GM19463 (cell line): ENCODE measurements around the gene ALB.

Source experiments
- ATAC-seq: cut with Tn5 transposase; IDR thresholded peaks from one replicate; pipeline ENCODE4 v1.9.1; 2021; ENCODE audit warnings: mild to moderate bottlenecking, moderate library complexity; ENCODE audit not compliant: unreplicated experiment

Gene ALB

DNA sequence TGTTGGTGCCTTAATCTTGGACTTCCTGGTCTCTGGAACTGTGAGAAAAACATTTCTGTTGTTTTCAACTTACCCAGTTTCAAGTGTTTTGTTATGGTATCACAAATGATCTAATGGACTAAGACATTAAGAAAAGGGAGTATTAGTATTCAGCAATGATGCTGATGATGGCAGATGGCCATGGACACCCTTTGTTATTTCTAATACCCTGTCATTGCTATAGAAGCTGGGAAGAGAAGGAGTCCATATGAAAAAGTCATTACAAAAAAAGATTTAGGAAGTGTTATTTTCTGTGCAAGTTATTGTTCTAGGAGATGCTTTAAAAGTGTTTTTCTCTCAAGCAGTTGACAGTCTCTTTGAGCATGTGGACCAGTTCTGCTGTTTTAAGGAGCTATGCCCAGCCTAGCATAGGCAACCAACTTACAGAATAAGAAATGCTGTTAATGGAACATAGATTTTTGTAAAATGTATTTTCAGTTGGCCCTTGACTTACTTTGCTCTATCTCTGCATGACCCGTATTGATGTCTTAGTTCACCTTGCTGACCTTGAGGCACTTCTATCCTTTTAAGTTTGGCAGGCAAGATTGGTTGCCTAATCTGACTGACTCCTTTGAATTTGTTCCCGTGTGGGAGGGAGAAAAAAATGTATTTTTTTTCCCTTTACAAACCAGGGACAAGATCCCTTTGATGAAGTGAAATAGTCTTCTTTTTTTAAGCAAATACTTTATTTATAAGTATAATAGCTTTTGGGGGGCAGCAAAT lies 25.9 kb downstream of the ALB start:
- no peak for ATAC-seq

DNA sequence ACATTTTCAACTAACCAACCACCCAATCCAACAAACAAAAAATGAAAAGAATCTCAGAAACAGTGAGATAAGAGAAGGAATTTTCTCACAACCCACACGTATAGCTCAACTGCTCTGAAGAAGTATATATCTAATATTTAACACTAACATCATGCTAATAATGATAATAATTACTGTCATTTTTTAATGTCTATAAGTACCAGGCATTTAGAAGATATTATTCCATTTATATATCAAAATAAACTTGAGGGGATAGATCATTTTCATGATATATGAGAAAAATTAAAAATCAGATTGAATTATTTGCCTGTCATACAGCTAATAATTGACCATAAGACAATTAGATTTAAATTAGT lies 27.7 kb downstream of the ALB start:
- no peak for ATAC-seq

DNA sequence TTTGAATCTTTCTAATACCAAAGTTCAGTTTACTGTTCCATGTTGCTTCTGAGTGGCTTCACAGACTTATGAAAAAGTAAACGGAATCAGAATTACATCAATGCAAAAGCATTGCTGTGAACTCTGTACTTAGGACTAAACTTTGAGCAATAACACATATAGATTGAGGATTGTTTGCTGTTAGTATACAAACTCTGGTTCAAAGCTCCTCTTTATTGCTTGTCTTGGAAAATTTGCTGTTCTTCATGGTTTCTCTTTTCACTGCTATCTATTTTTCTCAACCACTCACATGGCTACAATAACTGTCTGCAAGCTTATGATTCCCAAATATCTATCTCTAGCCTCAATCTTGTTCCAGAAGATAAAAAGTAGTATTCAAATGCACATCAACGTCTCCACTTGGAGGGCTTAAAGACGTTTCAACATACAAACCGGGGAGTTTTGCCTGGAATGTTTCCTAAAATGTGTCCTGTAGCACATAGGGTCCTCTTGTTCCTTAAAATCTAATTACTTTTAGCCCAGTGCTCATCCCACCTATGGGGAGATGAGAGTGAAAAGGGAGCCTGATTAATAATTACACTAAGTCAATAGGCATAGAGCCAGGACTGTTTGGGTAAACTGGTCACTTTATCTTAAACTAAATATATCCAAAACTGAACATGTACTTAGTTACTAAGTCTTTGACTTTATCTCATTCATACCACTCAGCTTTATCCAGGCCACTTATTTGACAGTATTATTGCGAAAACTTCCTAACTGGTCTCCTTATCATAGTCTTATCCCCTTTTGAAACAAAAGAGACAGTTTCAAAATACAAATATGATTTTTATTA lies 28.3 kb downstream of the ALB start:
- ATAC-seq, result no peak

DNA sequence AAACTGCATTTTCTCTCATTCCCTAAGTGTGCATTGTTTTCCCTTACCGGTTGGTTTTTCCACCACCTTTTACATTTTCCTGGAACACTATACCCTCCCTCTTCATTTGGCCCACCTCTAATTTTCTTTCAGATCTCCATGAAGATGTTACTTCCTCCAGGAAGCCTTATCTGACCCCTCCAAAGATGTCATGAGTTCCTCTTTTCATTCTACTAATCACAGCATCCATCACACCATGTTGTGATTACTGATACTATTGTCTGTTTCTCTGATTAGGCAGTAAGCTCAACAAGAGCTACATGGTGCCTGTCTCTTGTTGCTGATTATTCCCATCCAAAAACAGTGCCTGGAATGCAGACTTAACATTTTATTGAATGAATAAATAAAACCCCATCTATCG lies 29.1 kb downstream of the ALB start:
- ATAC-seq, result no peak

DNA sequence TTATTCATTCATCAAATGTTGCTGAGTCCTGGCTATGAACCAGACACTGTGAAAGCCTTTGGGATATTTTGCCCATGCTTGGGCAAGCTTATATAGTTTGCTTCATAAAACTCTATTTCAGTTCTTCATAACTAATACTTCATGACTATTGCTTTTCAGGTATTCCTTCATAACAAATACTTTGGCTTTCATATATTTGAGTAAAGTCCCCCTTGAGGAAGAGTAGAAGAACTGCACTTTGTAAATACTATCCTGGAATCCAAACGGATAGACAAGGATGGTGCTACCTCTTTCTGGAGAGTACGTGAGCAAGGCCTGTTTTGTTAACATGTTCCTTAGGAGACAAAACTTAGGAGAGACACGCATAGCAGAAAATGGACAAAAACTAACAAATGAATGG lies 30.2 kb downstream of the ALB start:
- ATAC-seq, result no peak

DNA sequence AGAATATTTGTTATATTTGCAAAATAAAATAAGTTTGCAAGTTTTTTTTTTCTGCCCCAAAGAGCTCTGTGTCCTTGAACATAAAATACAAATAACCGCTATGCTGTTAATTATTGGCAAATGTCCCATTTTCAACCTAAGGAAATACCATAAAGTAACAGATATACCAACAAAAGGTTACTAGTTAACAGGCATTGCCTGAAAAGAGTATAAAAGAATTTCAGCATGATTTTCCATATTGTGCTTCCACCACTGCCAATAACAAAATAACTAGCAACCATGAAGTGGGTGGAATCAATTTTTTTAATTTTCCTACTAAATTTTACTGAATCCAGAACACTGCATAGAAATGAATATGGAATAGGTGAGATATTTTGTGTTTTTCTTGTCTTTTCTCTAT lies 31.9 kb downstream of the ALB start, which contains the start of gene AFP:
TSS of gene AFP (plus strand) at position 238 of the 400 bp plus-strand sequence. CDS start at position 280, 42 bp downstream.
- no peak for ATAC-seq

DNA sequence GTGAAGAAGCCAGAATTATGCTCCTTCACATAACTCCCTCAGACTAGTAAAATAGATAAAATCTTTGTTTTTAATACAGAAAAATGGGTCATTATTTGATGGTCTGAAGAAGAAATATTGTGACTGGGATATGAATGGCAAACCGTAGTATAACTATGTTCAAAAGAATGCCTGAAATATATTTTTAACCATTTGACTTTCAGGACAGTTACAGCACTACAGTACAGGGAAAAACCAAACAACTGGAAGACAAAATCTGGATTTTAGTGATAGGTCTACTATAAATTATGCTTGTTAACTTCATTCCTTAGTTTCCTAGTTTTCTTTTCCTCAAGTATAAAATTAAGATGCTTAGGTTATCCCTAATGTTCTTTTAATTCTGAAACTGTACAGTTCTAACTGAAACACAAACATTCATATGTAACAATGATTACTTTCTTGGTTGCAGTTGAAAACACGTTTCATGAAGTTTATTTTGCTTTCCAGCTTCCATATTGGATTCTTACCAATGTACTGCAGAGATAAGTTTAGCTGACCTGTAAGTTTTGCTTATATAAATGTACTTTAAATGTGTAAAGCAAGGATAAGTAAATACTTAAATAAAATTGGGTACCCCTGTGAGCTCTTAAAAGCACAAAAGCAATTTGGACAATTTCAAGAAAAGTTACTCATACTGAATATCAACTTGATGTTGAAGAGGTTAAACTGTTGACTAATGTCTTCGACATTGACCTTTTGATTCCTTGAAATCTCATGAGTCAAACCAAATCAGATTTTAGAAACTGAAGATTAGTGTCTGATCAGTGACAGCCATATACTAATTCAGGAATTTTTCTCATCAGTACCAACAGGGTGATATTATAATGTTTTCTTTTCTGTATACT lies 32.8 kb downstream of the ALB start:
- ATAC-seq, result no peak

DNA sequence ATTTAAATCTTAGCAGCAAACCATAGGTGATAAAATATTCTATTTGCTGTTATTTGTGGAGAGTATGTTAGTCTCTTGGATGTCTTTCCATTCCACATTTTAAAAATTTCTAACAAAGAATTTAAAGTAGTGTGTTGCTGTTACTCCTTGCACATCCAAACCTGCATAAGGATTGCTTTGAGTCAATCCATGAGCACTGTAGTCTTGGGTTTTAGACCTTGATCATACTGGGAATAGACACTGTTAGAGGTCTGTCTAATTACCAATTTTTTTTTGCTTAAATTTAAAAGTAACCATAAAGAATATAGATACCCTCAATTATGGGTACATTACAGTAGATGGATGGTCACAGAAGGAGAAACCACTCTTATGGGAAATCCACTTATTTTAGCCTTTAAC lies 33.5 kb downstream of the ALB start:
- ATAC-seq, result no peak

DNA sequence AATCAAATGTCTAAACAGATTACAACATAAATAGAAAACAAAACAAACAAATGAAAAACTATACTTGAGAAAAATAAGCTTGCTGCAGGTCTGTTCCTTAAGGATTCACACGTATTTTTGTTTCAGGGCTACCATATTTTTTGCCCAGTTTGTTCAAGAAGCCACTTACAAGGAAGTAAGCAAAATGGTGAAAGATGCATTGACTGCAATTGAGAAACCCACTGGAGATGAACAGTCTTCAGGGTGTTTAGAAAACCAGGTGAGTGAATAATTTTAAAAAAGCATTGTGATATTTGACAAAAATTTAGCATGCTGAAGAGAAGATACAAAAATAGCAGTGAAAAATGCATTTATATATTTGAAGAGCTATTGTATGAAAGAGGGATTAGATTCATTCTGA lies 34.0 kb downstream of the ALB start:
- no peak for ATAC-seq

DNA sequence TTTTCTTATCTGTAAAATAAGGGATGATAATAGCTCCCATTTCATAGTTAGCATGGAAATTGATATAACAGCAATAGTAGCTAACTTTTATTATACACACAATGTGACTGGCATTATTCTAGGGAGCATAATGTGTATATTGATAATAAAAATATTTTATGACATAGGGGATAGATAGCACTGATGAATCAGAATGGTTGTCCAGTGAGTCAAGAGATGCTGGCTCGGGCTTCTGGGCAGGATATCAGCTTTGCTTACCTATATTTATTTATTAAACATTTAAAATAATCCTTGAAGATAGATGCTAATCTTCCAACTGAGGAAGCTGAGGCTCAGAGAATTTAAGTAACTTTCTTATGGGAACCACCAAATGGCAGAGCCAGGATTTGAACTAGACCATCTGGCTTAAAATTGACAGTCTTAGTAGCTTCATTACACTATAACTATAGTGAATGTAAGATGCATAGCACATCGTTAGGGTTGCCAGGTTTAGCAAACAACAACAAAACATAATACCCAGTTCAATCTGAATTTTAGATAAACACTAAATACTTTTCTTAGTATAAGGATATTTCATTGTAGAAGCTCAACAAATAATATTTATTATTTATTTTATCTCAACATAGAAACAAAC lies 34.6 kb downstream of the ALB start:
- ATAC-seq, result no peak

DNA sequence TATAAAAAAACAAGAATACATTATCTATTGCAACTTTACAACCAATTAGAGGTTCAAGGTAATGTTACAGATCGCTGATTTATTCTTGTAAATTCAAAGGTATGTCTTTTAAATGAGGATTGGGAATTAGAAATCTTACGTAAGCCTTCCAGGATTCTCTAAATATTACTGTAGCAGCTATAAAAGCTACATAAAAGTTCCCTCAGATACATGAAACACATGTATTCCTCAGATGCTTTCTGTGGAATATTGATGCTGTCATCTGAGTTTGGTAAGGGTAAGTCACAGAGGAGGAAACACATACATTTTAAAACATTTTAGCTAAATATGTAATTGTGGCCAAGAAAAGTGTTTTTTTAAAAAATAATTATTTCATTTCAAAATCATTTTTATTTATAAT lies 35.4 kb downstream of the ALB start:
- ATAC-seq, result no peak

DNA sequence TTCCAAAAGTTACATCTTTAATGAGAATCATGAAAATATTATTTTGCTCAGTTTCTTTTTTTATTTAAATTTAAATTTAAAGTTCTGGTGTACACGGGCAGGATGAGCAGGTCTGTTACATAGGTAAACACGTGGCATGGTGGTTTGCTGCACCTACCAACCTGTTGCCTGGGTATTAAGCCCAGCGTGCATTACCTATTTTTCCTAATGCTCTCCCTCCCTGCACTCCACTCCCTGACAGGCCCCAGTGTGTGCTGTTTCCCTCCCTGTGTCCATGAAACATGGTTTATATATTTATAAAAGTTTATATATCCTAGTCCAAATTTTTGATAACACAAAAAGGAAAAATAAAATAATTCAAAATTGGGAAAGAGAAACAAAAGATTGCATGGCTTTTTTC lies 35.9 kb downstream of the ALB start:
- ATAC-seq, result no peak

DNA sequence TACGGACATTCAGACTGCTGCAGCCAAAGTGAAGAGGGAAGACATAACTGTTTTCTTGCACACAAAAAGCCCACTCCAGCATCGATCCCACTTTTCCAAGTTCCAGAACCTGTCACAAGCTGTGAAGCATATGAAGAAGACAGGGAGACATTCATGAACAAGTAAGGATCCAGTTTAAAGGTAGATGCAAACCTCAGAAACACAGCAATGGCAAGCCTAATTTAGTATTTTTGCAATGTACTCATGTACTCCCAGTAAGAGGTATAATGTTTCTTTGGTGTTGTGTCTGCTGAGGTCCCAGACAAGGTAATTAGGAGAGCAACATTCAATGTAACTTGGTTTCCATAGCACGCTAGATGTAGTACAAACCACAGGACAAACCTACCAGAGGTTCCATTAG lies 36.6 kb downstream of the ALB start:
- no peak for ATAC-seq

DNA sequence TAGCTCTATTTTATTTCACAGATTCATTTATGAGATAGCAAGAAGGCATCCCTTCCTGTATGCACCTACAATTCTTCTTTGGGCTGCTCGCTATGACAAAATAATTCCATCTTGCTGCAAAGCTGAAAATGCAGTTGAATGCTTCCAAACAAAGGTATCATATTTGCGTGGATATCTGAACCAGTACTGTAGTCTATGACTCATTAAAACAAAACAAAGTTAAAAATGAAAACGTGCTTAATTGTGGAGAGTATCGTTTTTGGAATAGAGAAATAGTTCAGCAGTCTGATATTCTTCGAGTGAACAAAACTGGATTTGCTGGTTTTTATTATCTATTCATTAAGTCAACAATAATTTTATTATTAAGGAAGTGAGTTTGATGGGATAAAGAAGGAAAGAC lies 38.2 kb downstream of the ALB start:
- no peak for ATAC-seq

DNA sequence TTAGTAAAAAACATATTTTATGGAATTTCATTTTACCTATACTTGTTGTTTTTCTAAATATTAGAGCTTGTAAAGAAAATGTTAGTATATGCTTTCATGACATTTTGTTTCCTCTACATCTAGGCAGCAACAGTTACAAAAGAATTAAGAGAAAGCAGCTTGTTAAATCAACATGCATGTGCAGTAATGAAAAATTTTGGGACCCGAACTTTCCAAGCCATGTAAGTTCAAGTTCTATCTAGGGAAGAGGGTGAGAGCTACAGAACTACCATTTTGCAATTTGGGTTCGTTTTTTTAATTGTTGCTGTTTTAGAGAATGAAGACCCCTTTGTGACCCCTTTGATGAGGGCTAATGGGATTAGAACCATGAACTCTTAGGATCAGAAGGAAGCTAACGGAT lies 39.1 kb downstream of the ALB start:
- ATAC-seq, result no peak

DNA sequence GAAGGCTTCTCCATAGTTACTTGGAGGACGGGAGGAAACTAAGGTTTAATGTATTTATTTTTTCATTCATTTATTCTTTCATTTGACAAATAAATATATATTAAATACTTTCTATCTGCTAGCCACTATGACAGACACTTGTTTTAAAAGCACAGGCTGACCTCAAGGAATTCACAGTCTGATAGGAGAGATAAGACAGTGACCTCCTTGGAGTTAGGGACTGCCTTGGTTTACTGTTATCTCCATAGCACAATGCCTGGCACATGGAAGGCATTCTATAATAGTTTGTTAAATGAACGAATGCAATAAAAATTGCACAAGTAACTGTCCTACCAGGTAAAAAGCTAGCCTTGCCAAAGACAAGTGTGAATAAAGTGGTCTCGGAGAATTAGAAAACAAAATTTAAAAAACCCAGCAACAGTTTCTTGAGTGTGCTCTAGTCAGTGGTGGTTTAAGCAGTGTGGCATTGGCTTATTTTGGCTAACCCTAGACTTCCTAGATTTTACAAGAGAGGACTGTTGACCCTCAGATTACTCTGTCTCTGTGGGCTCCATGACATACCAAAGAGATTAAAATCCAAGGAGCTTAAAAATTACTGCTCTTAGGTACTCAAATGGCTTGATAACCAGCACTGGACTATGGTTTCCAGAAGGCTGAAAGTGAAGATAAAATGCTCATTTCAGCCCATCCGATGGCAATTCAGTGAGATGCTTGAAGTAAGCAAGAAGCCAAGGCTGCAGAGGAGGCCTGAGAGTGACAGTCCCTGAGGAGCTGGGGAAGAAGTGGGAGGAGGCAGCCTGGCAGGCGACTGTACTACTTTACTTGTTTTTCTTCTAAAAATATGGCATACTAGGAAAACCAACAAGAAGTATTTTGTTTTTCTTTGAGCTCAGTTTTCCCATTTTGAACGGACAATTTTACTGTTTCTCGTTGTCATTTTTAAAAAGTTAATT lies 41.6 kb downstream of the ALB start:
- ATAC-seq, result no peak

DNA sequence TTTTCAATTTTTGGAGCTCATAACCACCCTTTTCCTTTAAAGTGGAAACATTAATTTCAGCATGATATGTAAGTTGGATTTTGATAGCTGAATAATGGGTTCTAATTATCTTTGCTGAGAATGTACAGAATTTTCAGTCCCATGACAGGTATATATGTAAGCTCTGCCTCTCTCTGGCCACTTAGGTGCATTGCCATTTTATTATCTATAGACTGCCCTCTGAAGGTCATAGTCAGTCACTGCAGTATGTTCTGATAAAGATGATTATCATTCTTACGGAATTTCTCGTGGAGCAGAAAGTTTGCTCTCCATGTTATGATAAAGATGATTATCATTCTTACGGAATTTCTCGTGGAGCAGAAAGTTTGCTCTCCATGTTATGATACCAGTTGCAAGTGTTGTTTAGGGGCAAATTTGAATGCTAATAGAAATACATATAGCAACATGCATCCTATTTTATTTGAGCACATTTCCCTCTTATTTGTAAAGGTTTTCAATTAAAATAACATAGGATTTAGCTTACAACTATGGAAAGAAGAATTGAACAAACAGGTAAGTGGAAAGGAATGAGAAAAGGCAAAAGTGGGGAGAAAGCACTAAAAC lies 42.4 kb downstream of the ALB start:
- ATAC-seq, result peak; percentile 98

DNA sequence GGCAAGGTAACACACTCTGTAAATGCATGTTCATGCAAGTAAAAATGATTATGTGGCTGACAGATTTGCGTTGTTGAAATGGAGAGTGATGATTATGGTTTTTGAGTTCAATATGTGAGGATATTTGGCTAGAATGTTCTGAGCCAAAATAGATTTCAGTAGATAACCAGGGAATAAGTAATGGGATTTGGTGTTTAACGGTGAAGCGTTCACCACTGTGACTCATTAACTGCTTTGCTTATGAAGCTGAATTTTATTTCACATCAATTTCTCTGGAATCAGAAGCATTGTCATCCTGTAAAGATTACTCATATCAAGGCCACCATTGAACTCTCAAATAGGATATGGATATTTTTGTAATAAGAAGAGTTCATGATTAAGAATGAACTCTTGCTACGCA lies 43.6 kb downstream of the ALB start:
- no peak for ATAC-seq

DNA sequence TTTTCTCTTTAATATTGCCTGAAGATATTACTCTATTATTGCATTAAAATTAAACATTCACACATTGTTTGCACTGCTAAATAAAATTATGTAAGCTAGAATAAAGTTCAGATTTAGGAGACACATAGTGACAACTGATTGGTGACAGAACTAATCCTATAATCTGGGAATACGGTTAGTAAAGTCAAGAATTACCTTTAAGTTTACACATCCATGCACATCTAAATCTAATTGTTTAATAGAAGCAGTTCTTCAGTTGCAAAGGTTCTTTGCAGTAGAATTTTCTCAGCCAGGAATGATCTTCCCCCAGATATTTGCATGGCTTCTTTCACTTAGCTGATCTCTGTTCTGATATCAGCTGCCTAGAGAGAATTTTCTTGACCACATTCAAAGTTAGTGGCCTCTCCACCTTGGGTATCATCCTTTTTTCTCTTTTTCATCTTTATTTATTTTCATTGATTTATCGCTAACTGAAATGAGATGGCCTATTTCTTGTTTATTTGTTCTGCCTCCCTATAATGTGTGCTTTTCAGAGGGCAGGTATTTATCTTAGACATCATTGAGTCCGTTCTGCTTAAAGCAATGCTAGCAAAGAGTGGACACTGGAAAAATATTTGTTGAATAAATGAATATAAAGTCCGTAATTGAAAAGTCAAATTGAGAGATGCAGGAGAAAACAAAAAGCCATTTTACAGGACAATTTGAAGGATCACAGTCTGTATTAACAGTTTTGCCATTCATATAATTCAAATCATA lies 44.5 kb downstream of the ALB start:
- no peak for ATAC-seq
